Eye (tissue), 1 donor: ENCODE measurements around the gene CNR2.
A peak's percentile ranks its signal among the peaks of the same experiment; 100 is the strongest.
"Not testable (repeated sequence)": the region's sequence is repeated elsewhere in the genome, so short reads cannot be mapped to it uniquely, and the experiment has no call there.

Experiments
- DNase-seq: peaks from one replicate; pipeline ENCODE4 v3.0.0-alpha.2; 2015

CNR2 gene

GRCh38 chr1:23827717-23828116 lies 85.4 kb downstream of the CNR2 start:
- DNase-seq, result no peak

- not testable (repeated sequence) for DNase-seq
These were observed 86.6 kb downstream of the CNR2 start for GRCh38 chr1:23826590-23826989.

GRCh38 chr1:23825762-23826522 lies 87.2 kb downstream of the CNR2 start:
- peak; percentile 40 for DNase-seq

GRCh38 chr1:23825076-23825761 lies 87.9 kb downstream of the CNR2 start, which contains the start of gene HMGCL:
HMGCL (minus strand) TSS chr1:23825429; CDS start chr1:23825415, 14 bp downstream.
- DNase-seq, result peak; percentile 97

- no peak for DNase-seq
These were observed 88.5 kb downstream of the CNR2 start for GRCh38 chr1:23824711-23825075.

GRCh38 chr1:23823767-23824166 lies 89.4 kb downstream of the CNR2 start:
- no peak for DNase-seq
